Retinal pigment epithelial cell (primary cell): ENCODE results near the gene PHLDA1.

Experiments used
- DNase-seq: peaks from one replicate; pipeline ENCODE4 v3.0.0-alpha.2; 2010; ENCODE audit warnings: low read depth
- H3K4me3 ChIP-seq: 2 replicates; pipeline ENCODE4 v1.5.1; 2011; ENCODE audit warnings: mild to moderate bottlenecking, low read length, control low read depth, moderate library complexity
- TF ChIP-seq, protein P1 (sequence below): conservative IDR thresholded peaks from 2 replicates; pipeline ENCODE4 v1.5.1; 2011; ENCODE audit warnings: low read depth, low read length, control low read depth, inconsistent platforms

PHLDA1 gene

DNA sequence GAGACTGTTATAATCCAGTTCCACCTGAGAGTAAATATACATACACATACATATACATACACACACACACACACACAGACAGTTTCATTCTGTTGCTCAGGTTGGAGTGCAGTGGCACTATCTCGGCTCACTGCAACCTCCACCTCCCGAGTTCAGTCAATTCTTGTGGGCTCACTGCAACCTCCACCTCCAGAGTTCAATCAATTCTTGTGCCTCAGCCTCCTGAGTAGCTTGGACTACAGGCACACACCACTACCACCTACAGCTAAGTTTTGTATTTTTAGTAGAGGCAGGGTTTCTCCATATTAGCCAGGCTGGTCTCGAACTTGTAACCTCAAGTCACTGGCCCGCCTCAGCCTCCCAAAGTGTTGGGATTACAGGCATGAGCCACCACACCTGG lies 8.9 kb upstream of the PHLDA1 start:
- no peak for DNase-seq
- TF ChIP-seq, protein P1, sequence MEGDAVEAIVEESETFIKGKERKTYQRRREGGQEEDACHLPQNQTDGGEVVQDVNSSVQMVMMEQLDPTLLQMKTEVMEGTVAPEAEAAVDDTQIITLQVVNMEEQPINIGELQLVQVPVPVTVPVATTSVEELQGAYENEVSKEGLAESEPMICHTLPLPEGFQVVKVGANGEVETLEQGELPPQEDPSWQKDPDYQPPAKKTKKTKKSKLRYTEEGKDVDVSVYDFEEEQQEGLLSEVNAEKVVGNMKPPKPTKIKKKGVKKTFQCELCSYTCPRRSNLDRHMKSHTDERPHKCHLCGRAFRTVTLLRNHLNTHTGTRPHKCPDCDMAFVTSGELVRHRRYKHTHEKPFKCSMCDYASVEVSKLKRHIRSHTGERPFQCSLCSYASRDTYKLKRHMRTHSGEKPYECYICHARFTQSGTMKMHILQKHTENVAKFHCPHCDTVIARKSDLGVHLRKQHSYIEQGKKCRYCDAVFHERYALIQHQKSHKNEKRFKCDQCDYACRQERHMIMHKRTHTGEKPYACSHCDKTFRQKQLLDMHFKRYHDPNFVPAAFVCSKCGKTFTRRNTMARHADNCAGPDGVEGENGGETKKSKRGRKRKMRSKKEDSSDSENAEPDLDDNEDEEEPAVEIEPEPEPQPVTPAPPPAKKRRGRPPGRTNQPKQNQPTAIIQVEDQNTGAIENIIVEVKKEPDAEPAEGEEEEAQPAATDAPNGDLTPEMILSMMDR: no peak
- H3K4me3 ChIP-seq: no peak overlapping the region

DNA sequence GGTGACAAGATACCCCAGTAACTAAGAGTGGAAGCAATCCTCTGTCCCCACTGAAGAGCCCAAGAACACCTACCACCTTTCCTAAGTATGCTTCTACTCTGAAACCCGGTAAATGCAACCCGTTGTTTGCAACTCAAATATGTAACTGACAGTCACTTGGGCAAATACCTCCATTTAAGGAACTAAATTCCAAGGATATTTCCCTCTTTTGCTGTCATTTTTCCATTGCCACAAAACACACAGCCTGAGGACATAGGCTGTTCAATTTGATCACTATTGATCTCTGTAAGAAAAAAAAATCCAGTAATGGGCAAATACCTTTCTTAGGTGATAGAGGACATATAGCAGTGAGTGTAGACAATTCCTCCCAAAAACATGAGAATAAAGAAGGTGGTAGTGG lies 6.6 kb upstream of the PHLDA1 start:
- no peak for DNase-seq
- no peak overlapping the region for H3K4me3 ChIP-seq
- TF ChIP-seq, protein P1: no peak

DNA sequence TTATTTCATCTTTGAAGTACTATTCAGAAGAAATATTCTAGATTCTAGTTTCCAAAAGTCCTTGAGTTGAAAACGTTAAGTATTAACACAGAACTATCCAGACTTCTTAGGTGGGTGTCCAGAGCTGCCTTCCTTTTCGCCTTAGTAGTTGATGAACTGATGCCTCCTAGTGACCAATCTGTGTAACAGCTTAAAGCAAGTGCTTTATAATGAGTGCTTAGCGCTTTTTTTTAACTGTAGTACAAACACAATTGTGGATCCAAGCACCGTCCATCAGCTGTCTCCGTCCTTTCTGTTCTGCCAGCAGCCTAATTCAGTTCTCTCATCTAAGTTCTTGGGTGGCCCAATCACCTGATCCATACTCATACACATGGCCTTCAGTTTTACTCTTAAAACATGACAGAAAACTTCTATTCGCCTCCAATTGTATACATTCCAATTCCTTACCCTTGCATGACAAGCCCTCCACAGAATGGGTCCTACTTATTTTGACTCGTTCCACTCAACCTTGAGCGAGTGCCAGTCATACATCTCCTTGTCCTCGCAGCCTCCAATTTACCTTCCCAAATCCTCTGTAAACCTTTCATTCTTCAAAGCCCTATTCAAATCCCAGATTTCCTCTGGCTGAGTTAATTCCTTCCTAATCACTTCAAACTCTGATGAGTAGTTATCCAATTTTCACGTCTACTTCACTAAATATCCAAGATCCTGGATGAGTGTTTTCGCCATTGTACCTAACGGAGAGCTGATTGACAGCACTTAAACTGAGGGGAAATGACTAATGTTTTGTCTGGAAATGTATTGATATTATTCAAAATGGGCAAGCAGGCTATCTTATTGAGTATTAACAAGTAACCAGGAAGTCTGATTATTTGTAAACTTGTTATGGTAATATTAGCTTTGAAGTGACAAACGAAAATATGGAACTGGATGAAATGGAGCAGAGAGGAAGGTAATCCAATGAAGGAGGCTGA lies 5.8 kb upstream of the PHLDA1 start:
- DNase-seq: peak; percentile 62
- no peak overlapping the region for H3K4me3 ChIP-seq
- TF ChIP-seq, protein P1: peak; percentile 78

DNA sequence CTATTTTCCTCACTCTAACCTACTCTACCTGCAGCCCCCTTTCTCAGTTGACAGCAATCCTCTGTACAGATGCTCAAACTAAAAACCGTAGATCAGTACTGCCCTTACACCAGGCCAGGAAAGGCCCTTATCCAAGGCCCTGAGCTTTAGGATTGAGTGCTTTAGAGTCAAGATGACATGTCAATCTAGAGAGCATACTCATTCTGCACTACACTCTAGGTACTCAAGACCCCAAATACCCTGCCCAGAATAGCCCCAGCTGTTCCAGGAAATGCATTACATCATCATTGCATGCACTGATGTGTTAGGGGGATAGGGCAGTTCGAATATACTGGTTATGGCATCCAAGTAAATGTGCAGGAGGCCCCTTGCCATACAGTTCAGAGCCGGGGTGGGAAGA lies 3.5 kb upstream of the PHLDA1 start:
- H3K4me3 ChIP-seq: no peak overlapping the region
- TF ChIP-seq, protein P1: no peak
- no peak for DNase-seq

DNA sequence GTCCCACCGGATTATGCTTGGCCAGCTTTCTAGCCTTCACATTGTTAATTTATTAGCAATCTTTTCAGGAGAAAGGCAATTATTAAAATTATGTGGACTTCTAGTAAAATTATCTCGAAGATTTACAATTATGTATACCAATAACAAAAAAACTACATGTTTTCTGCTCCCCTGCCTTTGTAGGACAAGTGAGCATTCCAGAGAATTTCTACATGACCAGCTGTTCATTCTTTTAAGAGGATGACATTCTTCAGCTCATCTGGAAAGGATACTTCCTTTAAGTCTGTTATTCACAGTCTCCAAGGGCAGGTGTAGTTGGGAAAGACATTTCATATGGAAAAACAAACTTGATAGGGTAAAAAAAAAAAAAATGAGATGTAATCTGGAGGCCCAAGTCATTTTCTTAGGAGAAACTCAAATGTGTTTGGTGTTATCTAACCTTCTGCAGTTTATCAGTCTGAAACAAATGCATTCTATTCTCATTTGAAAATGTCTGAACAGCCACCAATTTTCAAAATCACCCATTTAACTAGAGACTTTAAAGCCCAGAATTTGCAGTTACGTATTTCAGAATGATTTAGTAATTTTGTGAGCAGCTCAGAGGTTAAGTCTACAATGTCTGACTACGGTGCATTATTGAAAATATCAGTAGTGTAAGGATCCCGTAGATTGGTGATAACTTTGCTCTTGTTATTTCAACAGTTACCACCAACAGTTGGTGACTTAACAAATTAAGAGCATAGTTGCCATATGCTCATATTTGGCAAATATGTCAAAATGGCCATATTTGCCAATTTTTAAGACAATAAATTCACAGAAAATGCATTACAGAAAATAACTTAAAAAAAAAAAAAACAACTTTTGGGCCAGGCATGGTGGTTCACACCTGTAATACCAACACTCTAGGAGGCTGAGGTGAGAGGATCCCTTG lies 1.8 kb upstream of the PHLDA1 start:
- peak overlapping the region; percentile 99 for H3K4me3 ChIP-seq
- TF ChIP-seq, protein P1: no peak
- DNase-seq: no peak

DNA sequence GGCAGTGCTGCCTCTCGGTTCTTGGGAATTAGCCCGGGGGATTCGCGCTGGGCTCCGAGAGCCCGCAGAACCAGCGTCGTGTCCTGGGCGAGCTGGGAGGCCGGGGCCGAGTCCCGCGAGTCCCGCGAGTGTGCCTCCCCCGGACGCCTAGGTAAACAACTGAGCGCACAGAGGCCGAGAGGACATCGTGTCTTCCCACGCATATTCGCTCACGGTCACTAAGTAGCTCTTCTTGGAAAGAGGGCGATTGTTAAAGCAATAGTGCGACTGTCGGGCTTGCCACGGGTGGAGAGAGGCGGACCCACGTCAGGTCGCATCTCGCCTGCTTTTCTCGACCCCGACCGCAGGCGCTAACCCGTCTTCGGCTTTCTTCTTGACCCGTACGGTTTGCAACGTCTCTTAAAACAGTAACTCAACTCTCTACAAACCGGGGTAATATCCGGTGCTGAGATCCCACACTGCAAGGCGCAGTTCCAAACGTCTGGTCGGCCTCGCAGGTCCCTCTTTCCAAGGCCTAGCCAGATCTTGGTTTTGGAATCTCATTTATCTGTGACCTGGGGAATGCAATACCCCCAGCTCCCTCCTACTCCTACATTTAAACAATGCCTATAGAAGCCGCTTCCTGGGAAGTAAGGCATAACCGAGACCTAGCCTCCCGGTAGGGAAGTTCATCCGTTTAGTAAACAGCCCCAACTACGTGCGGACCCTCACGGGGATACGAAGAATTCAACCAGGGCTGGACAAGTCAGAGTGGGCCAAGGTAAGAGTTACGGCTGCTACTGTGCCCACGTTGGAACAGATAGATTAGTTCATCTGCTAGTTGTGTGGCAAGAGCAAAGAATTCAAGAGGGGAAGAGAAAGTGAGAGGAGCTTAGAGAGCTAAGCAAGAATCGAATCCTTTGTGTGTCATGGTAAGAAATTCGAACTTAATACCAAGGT lies 736 bp upstream of the PHLDA1 start:
- DNase-seq: no peak

More for the DNA sequence above, 736 bp upstream of the PHLDA1 start:
- peak overlapping the region; percentile 99 for H3K4me3 ChIP-seq
- TF ChIP-seq, protein P1: no peak
